ENCODE measurements around the gene KRTAP1-1. TPM values are rescaled to one million over a fixed set of nuclear protein-coding genes. Genes with fewer than 3 reads are reported as not detected.
"Not testable (repeated sequence)": the region's sequence is repeated elsewhere in the genome, so short reads cannot be mapped to it uniquely, and the experiment has no call there.

Gene KRTAP1-1
- total RNA-seq (2012; rRNA removed) (0.83 and 0.90 TPM in 2 replicates), polyA plus RNA-seq (2012; rRNA removed) (1.2 and 1.5 TPM in 2 replicates), Bru-seq, nascent RNA (not detected), BruChase-seq, experiment 1, labeled RNA remaining after a 6-hour chase (not detected), BruChase-seq, experiment 2, labeled RNA remaining after a 2-hour chase (not detected)
- 2.6 and 2.9 TPM in 2 replicates for polyA plus RNA-seq (2012; cell fraction: cytosol; rRNA removed)
- polyA plus RNA-seq (2012; cell fraction: nucleus; rRNA removed; ENCODE audit: low replicate concordance), result 0.31 and 1.3 TPM in 2 replicates
- long read RNA-seq, result 0 reads

GRCh38 chr17:41040783-41041571 is at the start of gene KRTAP1-1:
Gene KRTAP1-1, minus strand, starts transcription at chr17:41041450. Its CDS starts 53 bp downstream, at chr17:41041397.
- H2BK20ac ChIP-seq (ENCODE audit: low read depth, low read length); H3K14ac ChIP-seq (replicated peaks; ENCODE audit: low read depth, low read length); H2BK15ac ChIP-seq (ENCODE audit: low read depth, low read length); H3K36me3 ChIP-seq (ENCODE audit: control insufficient read depth, insufficient read depth, low read length); H3K27me3 ChIP-seq (ENCODE audit: control insufficient read depth, insufficient read depth, low read length); H4K20me1 ChIP-seq (ENCODE audit: insufficient read depth, low read length); H3K27ac ChIP-seq (ENCODE audit: insufficient read depth, low read length); H3K56ac ChIP-seq (ENCODE audit: extremely low read depth, insufficient read depth, low read length); H3K4me3 ChIP-seq (ENCODE audit: insufficient read depth, low read depth, low read length); H3K9ac ChIP-seq (ENCODE audit: low read depth, low read length); H3K4me1 ChIP-seq (ENCODE audit: control insufficient read depth, insufficient read depth, low read length); ATAC-seq (ENCODE audit: low read depth); POLR2A ChIA-PET (ENCODE audit: unreplicated experiment); dilution Hi-C loops (cut with HindIII; ENCODE audit: low sequenced_read_pairs, unreplicated experiment); H3K4me2 ChIP-seq (ENCODE audit: low read depth, low read length); H3K9me3 ChIP-seq (ENCODE audit: control insufficient read depth, insufficient read depth, low read length); H2AK9ac ChIP-seq (replicated peaks; ENCODE audit: low read depth, low read length, poor library complexity); H3K9me1 ChIP-seq (ENCODE audit: insufficient read depth, low read length); intact Hi-C loops (cut with micrococcal nuclease); in situ Hi-C loops (cut with MboI; ENCODE audit: low sequenced_read_pairs); CTCF ChIA-PET; H3K23ac ChIP-seq (ENCODE audit: low read depth, low read length); BruUV-seq (replicated peaks); H3K79me1 ChIP-seq (ENCODE audit: low read depth in 1 of 2, low read length in 2 of 2): not testable (repeated sequence)
- H2BK120ac ChIP-seq (ENCODE audit: low read depth, low read length), result peak within 1 kb of the TSS; percentile 33; the same call in 1 of the 2 replicates
- peak within 1 kb of the TSS; percentile 38; the same call in 1 of the 2 replicates for H4K5ac ChIP-seq (ENCODE audit: low read depth, low read length)
- 89% methylated on average over 2 of the region's 14 CpGs; no CpG with 5 or more reads in 1 of the 2 experiments for WGBS, 2 experiments (ENCODE audit: extremely low coverage in 2 of 2, insufficient read length in 1 of 2)
- peak within 1 kb of the TSS; percentile 39; the same call in 1 of the 2 replicates for H2AK5ac ChIP-seq (ENCODE audit: low read depth, low read length)
- H2AFZ ChIP-seq (replicated peaks; ENCODE audit: low read length, poor library complexity), result peak within 1 kb of the TSS; percentile 60
- peak within 1 kb of the TSS; percentile 11 for H2BK5ac ChIP-seq (ENCODE audit: low read depth, low read length, poor library complexity, severe bottlenecking)
- peak within 1 kb of the TSS; percentile 55 for H3K4ac ChIP-seq (ENCODE audit: low read depth, low read length)
- 0 out of 2 replicates have a peak within 1 kb of the TSS, but pooled peaks have one; percentile 12 for H4K91ac ChIP-seq (ENCODE audit: insufficient read depth, low read depth, low read length)
- peak within 1 kb of the TSS in 1 of 2 experiments; percentile 70; a peak in 2 of 4 replicates for H4K8ac ChIP-seq (ENCODE audit: low read depth in 2 of 2, low read length in 2 of 2)
- H3K18ac ChIP-seq (ENCODE audit: low read depth, low read length), result peak within 1 kb of the TSS; percentile 12; the same call in 1 of the 2 replicates
- 0 out of 2 replicates have a peak, but pooled peaks have one; percentile 16 for TF ChIP-seq CTCF (conservative IDR thresholded peaks at IDR 0.05; ENCODE audit: low read depth, low read length)
- DNase-seq, result peak; percentile 28

- H2BK5ac ChIP-seq (ENCODE audit: low read depth, low read length, poor library complexity, severe bottlenecking); H2AFZ ChIP-seq (replicated peaks; ENCODE audit: low read length, poor library complexity); dilution Hi-C loops (cut with HindIII; ENCODE audit: low sequenced_read_pairs, unreplicated experiment); H2AK9ac ChIP-seq (replicated peaks; ENCODE audit: low read depth, low read length, poor library complexity); H4K5ac ChIP-seq (ENCODE audit: low read depth, low read length); H3K79me1 ChIP-seq (ENCODE audit: low read depth in 1 of 2, low read length in 2 of 2); H3K18ac ChIP-seq (ENCODE audit: low read depth, low read length); H2BK15ac ChIP-seq (ENCODE audit: low read depth, low read length); H3K9ac ChIP-seq (ENCODE audit: low read depth, low read length); H3K9me3 ChIP-seq (ENCODE audit: control insufficient read depth, insufficient read depth, low read length); H4K20me1 ChIP-seq (ENCODE audit: insufficient read depth, low read length); H3K4me3 ChIP-seq (ENCODE audit: insufficient read depth, low read depth, low read length); CTCF ChIA-PET; H3K4ac ChIP-seq (ENCODE audit: low read depth, low read length); H3K4me1 ChIP-seq (ENCODE audit: control insufficient read depth, insufficient read depth, low read length); H2BK20ac ChIP-seq (ENCODE audit: low read depth, low read length); H3K27me3 ChIP-seq (ENCODE audit: control insufficient read depth, insufficient read depth, low read length); H3K27ac ChIP-seq (ENCODE audit: insufficient read depth, low read length); H3K56ac ChIP-seq (ENCODE audit: extremely low read depth, insufficient read depth, low read length); H4K8ac ChIP-seq (ENCODE audit: low read depth in 2 of 2, low read length in 2 of 2); BruUV-seq (replicated peaks); H3K14ac ChIP-seq (replicated peaks; ENCODE audit: low read depth, low read length); ATAC-seq (ENCODE audit: low read depth); H3K36me3 ChIP-seq (ENCODE audit: control insufficient read depth, insufficient read depth, low read length); DNase-seq; H2AK5ac ChIP-seq (ENCODE audit: low read depth, low read length); H2BK120ac ChIP-seq (ENCODE audit: low read depth, low read length); H4K91ac ChIP-seq (ENCODE audit: insufficient read depth, low read depth, low read length); intact Hi-C loops (cut with micrococcal nuclease); in situ Hi-C loops (cut with MboI; ENCODE audit: low sequenced_read_pairs); H3K23ac ChIP-seq (ENCODE audit: low read depth, low read length); H3K9me1 ChIP-seq (ENCODE audit: insufficient read depth, low read length); POLR2A ChIA-PET (ENCODE audit: unreplicated experiment); H3K4me2 ChIP-seq (ENCODE audit: low read depth, low read length): not testable (repeated sequence)
- WGBS, 2 experiments (ENCODE audit: extremely low coverage in 2 of 2, insufficient read length in 1 of 2), result no CpG with 5 or more reads among the region's 4 CpGs
These were observed 47.6 kb upstream of the KRTAP1-1 start for GRCh38 chr17:41088760-41089352.
